HL-60 (cell line): ENCODE data around the gene PLEKHB2.

Source experiments
- DNase-seq, 2 experiments: peaks; one replicate each; pipeline ENCODE4 v3.0.0-alpha.2; 2010 to 2020; ENCODE audit warnings: low read depth in 1 of 2, low spot score in 1 of 2
- H3K27ac ChIP-seq: fragments of 250-450 bp; sonication (Bioruptor Pico); replicated peaks from 2 replicates; pipeline ENCODE4 v1.5.1; 2020; ENCODE audit warnings: mild to moderate bottlenecking, moderate library complexity
- H3K27me3 ChIP-seq: fragments of 250-450 bp; sonication (Bioruptor Pico); 2 replicates; pipeline ENCODE4 v1.5.1; 2021; ENCODE audit warnings: mild to moderate bottlenecking, moderate library complexity; ENCODE audit not compliant: insufficient read depth, poor library complexity, severe bottlenecking
- H3K4me3 ChIP-seq: replicated peaks from 2 replicates; pipeline ENCODE4 v1.5.1; 2011; ENCODE audit warnings: mild to moderate bottlenecking, control low read depth, low read length; ENCODE audit not compliant: insufficient read depth
- GABPA ChIP-seq: IDR thresholded peaks from 2 replicates; pipeline ENCODE4 v1.6.1; 2012; ENCODE audit warnings: low read depth
- POLR2AphosphoS5 ChIP-seq: IDR thresholded peaks from 2 replicates; pipeline ENCODE4 v1.6.1; 2012; ENCODE audit warnings: low read depth
- SPI1 ChIP-seq: IDR thresholded peaks from 2 replicates; pipeline ENCODE4 v1.6.1; 2012; ENCODE audit warnings: low read depth, mild to moderate bottlenecking, borderline replicate concordance
- TF ChIP-seq, protein P1 (sequence below): IDR thresholded peaks from 2 replicates; pipeline ENCODE4 v1.6.1; 2012; ENCODE audit warnings: low read depth; ENCODE audit not compliant: insufficient replicate concordance
- TF ChIP-seq, protein P2 (sequence below): IDR thresholded peaks from one replicate; pipeline ENCODE4 v1.5.1; 2011; ENCODE audit warnings: low read length, control low read depth, inconsistent platforms; ENCODE audit not compliant: insufficient read depth

PLEKHB2 gene

DNA sequence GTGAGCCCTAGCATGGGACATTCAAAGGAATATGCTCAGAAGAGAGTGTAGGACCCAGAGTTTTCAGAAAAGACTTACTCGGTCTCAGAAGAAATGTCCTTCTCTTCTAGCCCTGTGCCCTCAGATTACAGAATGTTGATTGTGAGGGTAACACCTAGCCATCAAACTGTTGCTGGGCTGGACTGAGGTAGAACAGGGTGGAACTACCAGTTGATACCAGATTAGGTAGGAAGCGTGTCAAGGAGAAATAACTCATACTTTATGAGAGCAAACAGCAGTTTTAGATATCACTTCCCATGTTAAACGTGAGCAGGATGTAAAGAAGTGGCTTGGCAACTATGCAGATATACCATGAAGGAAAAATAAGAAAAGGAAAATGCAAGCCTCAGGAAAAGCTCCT, 22.8 kb downstream of the PLEKHB2 start:
- TF ChIP-seq POLR2AphosphoS5: no peak
- TF ChIP-seq GABPA: no peak
- no peak for TF ChIP-seq SPI1
- TF ChIP-seq, protein P1, sequence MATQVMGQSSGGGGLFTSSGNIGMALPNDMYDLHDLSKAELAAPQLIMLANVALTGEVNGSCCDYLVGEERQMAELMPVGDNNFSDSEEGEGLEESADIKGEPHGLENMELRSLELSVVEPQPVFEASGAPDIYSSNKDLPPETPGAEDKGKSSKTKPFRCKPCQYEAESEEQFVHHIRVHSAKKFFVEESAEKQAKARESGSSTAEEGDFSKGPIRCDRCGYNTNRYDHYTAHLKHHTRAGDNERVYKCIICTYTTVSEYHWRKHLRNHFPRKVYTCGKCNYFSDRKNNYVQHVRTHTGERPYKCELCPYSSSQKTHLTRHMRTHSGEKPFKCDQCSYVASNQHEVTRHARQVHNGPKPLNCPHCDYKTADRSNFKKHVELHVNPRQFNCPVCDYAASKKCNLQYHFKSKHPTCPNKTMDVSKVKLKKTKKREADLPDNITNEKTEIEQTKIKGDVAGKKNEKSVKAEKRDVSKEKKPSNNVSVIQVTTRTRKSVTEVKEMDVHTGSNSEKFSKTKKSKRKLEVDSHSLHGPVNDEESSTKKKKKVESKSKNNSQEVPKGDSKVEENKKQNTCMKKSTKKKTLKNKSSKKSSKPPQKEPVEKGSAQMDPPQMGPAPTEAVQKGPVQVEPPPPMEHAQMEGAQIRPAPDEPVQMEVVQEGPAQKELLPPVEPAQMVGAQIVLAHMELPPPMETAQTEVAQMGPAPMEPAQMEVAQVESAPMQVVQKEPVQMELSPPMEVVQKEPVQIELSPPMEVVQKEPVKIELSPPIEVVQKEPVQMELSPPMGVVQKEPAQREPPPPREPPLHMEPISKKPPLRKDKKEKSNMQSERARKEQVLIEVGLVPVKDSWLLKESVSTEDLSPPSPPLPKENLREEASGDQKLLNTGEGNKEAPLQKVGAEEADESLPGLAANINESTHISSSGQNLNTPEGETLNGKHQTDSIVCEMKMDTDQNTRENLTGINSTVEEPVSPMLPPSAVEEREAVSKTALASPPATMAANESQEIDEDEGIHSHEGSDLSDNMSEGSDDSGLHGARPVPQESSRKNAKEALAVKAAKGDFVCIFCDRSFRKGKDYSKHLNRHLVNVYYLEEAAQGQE: no peak
- TF ChIP-seq, protein P2, sequence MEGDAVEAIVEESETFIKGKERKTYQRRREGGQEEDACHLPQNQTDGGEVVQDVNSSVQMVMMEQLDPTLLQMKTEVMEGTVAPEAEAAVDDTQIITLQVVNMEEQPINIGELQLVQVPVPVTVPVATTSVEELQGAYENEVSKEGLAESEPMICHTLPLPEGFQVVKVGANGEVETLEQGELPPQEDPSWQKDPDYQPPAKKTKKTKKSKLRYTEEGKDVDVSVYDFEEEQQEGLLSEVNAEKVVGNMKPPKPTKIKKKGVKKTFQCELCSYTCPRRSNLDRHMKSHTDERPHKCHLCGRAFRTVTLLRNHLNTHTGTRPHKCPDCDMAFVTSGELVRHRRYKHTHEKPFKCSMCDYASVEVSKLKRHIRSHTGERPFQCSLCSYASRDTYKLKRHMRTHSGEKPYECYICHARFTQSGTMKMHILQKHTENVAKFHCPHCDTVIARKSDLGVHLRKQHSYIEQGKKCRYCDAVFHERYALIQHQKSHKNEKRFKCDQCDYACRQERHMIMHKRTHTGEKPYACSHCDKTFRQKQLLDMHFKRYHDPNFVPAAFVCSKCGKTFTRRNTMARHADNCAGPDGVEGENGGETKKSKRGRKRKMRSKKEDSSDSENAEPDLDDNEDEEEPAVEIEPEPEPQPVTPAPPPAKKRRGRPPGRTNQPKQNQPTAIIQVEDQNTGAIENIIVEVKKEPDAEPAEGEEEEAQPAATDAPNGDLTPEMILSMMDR: no peak
- Histone ChIP-seq H3K27me3 (no peaks in the 10 kb centered on the region), H3K27ac (no peak overlapping the region), H3K4me3 (no peak overlapping the region)
- DNase-seq: no peak

DNA sequence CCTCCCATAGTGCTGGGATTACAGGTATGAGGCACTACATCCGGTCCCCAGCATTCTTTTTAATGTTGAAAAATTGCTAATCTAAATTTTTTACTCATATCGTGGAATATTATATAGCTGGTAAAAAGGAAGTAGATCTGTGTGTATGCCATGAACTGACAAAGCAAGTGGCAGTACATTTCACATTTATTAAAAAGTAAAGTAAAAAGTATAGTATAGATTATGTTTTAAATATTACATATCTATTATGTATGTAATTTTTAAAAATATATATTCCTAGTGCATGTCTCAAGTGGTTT, 25.1 kb downstream of the PLEKHB2 start:
- TF ChIP-seq, protein P1: no peak
- TF ChIP-seq POLR2AphosphoS5: no peak
- TF ChIP-seq SPI1: no peak
- no peak for TF ChIP-seq GABPA
- TF ChIP-seq, protein P2: no peak
- no peak overlapping the region for H3K27ac ChIP-seq
- no peak for DNase-seq
- H3K4me3 ChIP-seq: no peak overlapping the region
- H3K27me3 ChIP-seq: no peaks in the 10 kb centered on the region

DNA sequence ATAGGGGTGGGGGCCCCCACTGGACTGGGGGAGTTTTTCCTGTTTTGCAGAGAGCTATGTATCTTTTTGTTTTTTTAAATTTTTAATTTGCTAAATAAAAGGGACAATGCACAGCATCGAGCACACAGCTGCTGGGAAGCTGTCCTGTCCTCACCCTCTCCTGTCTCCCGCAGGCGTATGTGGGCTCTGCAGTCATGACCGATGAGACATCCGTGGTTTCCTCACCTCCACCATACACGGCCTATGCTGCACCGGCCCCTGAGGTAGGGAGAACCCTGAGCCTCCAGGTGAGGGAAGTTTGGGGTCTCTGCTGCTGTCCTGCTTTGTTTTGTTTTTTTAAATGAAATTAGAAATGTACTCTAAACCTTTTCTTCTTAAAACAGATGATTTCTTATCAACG, 27.6 kb downstream of the PLEKHB2 start:
- Histone ChIP-seq H3K4me3 (no peak overlapping the region), H3K27ac (no peak overlapping the region), H3K27me3 (no peaks in the 10 kb centered on the region)
- DNase-seq: no peak
- TF ChIP-seq POLR2AphosphoS5 (no peak), SPI1 (no peak), GABPA (no peak)
- TF ChIP-seq, protein P1: no peak
- TF ChIP-seq, protein P2: no peak
